ENCODE results near the gene ZNF487.
"Not testable (repeated sequence)": the region's sequence is repeated elsewhere in the genome, so short reads cannot be mapped to it uniquely, and the experiment has no call there.

ZNF487 gene

GRCh38 chr10:43436291-43437140, at the start of gene ZNF487:
Gene ZNF487, plus strand, starts transcription at chr10:43437111. Its CDS starts 38,703 bp downstream, at chr10:43475814.
- DNase-seq (ENCODE audit: low read depth in 2 of 2): peak; percentile 82 to 86

GRCh38 chr10:43387678-43388032, 49.3 kb upstream of the ZNF487 start:
- no peak for DNase-seq (ENCODE audit: low read depth in 2 of 2)

DNA sequence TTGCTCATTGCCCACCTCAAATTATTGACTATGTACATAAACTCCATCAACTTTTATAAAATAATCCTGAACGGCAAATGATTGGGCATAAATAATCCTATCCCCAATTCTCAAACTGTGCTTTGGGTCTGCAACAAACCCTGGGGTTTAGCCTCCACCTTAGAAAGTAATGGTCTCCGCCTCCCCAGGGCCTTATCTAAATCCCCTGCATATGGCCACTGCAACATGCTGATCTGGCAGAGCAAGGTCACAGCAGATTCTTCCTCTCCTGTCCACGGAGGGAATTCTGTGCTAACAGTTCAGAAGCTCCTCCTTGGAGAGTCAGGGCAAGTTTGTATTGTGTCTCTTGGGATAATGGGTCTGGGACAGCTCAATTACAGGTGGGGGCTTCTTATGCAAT, 47.0 kb upstream of the ZNF487 start:
- DNase-seq (ENCODE audit: low read depth in 2 of 2): no peak

- no peak for DNase-seq (ENCODE audit: low read depth in 2 of 2)
Measured at GRCh38 chr10:43390333-43390732, 46.6 kb upstream of the ZNF487 start.

- DNase-seq (ENCODE audit: low read depth in 2 of 2): no peak
Measured at GRCh38 chr10:43390759-43391158, 46.2 kb upstream of the ZNF487 start.

DNA sequence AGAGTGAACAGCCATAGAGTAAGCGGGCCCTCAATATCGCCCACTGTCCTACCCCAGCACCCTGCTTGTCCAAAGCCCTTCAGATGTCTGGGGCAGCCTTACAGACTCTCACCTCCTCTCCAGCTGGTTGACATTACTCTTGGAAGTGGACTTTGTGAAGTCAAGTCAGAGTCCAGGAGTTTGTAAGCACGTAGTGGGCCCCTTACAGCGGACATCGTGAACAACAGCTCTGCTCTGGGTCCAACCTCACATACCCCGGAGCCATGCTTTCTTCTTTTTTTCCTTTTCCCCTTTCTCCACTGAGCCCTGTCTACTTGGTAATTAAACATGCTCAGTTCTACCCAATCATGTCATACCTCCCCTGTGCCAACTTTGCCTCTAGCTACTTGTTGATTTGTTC, 45.4 kb upstream of the ZNF487 start:
- no peak for DNase-seq (ENCODE audit: low read depth in 2 of 2)

DNA sequence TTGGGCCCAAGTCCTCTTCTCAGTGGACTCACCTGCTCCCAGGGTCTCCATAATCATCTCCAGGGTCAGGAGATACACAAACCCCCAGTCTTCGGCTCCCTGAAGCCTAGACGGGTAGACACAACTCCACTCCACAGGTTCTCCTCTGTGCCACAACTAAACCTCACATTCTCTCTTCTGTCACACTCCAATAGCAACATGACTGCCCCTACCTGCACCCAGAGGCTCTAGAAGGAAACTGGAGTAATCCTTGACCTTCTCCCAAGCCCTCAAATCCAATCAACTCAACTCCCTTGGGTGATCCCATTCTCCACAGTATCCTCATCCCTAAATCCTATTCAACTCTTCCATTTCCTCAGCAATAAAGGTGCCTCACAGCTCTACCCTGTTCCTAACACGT, 44.2 kb upstream of the ZNF487 start:
- no peak for DNase-seq (ENCODE audit: low read depth in 2 of 2)

DNA sequence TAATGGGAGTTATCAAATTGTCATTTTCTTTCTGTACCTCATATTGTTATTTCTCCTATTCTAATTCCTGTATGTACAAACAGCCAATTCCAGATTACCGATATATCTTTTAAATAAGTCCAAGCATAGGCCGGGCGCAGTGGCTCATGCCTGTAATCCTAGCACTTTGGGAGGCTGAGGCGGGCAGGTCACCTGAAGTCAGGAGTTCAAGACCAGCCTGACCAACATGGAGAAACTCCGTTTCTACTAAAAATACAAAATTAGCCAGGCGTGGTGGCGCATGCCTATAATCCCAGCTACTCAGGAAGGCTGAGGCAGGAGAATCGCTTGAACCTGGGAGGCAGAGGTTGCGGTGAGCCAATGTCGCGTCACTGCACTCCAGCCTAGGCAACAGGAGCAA, 43.7 kb upstream of the ZNF487 start:
- not testable (repeated sequence) for DNase-seq (ENCODE audit: low read depth in 2 of 2)

DNA sequence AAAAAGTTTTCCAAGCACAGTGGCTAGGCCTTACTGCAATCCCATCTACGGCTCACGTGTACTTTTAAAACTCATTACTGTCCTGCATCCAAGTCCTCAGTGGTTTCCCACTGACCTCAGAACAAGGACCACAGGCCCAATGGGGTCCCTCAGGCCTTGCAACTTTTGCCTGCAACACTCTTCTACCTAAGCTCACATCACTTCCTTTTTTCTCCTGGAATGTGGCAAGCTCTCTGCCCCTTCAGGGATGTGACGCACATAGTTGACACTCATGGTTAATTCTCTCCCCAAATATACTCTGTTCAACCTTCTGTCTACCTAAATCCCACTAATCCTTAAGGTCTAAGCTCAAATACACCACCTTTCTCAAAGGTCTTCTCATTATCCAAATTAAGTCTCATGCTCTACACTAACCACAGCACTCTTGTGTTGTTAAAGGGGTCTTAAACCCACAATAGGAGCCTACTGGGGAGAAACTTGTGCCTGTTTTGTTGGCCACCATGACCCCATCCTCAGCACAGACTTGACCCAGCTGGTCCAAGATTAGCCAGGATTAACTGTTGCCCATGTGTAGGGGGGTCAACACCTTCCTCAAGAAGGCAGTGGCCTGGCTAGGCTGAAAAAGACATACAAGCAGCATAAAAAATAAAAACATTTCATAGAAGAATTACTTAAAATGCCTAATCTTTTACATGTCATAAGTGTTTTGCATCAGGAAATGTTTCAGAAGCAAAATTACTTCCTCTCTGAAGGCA, 43.1 kb upstream of the ZNF487 start:
- DNase-seq (ENCODE audit: low read depth in 2 of 2): no peak

DNA sequence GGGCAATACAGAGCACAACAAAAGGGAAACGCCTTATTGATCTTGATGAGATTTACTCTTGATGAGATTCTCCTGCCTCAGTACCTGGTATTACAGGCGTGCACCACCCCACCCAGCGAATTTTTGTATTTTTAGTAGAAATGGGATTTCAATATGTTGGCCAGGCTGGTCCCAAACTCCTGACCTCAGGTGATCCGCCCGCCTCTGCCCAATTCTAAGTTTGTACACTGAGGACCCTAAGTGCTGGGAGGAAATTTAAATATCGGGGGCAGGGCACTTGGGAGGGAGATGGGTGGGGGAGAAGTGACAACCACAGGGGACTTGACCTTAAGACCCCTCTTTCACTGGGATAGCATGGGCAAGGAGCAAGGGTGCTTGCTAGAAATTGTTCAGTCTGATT, 42.0 kb upstream of the ZNF487 start:
- no peak for DNase-seq (ENCODE audit: low read depth in 2 of 2)

DNA sequence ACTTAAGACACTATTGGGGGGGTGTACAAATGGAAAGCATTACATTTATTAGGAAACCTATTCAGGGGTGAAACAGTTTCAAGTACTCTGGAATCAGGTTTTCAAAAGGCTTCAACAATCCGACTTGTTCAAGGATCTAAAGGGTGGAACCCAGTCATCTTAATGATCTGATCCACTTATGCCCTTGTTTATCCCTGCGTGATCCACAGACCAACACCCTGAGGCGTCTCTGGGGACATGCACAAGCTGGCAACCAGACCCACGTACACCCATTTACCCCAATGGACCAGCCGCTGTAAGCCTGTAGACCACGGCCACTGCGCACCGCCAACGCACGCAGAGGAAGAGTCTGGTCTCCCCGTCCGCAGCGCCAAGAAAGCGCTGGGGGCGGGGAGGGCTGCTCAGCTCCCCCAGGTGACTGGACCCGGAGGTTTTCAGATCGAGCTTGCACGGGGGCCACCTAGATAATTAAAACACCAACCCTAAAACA, 41.3 kb upstream of the ZNF487 start:
- DNase-seq (ENCODE audit: low read depth in 2 of 2): peak in 1 of 2 donors; percentile 32

GRCh38 chr10:43396061-43396927, 40.6 kb upstream of the ZNF487 start:
- DNase-seq (ENCODE audit: low read depth in 2 of 2): peak; percentile 73 to 74

DNA sequence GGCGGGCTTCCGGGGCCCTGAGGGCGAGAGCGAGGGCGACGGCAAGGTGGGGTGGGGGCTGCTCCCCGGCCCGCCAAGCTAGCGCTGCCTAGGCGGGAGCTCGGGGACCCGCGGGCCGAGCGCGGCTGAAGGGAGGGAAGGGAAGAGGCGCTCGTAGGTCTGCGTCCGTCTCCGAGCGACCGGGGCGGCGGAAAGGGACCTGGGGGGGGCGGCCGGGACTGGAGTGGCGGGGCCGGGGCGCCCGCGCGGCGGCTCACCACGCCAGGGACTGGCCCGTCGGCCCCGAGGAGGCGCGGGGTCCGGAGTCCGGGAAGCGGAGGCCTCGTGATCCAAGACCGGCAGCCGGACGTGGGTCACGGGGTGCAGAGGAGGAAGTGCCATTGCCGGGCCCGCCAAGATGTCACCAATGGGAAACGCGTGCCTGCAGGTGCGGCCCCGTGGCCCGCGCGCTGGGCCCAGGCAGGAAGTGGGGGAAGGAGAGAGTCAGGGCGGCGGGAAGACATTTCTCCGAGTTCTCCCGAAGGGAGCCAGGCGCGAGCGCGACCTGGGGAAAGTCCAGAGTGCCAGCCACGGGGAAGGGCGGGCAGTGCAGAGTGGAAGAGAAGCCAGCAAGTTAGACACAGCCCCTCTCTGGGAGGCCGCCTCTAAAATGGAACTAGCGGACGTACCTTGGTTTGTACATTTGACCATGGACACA, 39.8 kb upstream of the ZNF487 start:
- DNase-seq (ENCODE audit: low read depth in 2 of 2): peak; percentile 84 to 85

DNA sequence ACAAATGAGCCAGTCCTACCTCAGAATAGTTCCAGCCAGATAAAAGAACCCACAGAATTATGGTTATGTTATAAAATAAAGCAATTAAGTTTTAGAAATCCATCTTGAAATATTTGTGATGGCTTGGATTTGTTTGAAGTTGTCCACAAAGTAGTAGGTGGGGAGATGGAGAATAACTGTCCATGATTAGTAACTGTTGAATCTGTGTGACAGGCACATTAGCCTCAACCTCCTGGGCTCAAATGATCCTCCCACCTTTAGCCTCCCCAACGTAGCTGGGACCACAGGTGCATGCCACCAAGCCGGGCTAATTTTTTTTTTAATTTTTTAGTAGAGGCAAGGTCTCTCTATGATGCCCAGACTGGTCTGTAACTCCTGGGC, 38.0 kb upstream of the ZNF487 start:
- DNase-seq (ENCODE audit: low read depth in 2 of 2): no peak

- no peak for DNase-seq (ENCODE audit: low read depth in 2 of 2)
Measured at GRCh38 chr10:43399320-43400310, 37.3 kb upstream of the ZNF487 start.

DNA sequence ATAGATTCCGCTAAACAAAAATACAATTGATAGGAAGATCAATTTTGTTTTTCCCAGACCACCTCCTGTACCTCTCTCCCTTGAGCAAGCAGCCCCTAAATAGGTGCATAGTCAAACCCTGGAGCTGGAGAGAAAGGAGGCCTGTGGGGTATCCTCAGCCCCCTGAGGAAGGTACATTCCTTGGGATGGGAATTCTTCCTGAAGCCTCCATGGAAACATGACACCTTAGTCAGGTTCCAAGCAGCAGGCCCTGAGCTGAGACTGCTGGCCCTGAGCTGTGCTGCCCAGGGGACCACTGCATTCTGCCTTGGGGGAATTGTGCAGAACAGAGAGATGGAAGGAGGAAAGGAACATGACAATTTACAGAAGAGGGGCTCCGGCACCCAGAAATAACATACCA, 35.3 kb upstream of the ZNF487 start:
- DNase-seq (ENCODE audit: low read depth in 2 of 2): no peak

DNA sequence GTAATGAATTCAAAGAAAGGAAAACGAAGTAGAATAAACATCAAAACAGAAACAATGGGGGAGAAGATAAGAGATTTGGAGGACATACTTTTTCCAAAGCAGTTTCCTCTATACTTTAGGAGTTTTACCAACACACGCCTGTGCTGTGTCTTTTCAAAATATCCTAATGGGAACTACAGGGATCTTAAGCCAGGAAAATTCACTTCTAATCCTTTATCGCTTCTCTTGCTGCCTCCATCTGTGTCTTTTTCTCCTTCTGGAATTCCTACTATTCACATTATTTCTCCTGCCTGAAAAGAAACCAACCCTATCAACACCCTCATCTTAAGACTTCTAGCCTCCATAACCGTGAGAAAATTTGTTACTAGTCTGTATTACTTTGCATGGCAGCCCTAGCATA, 34.7 kb upstream of the ZNF487 start:
- no peak for DNase-seq (ENCODE audit: low read depth in 2 of 2)

GRCh38 chr10:43402880-43403452, 33.9 kb upstream of the ZNF487 start:
- DNase-seq (ENCODE audit: low read depth in 2 of 2): no peak

- no peak for DNase-seq (ENCODE audit: low read depth in 2 of 2)
Measured at GRCh38 chr10:43403911-43404703, 32.8 kb upstream of the ZNF487 start.

All from stimulated activated CD8-positive, alpha-beta memory T cell treated with anti-CD3 and anti-CD28 coated beads, Interleukin-15, amount 100 ng/mL, for 48 hours (primary cell).